HG03520 (cell line): Measurements from ENCODE around the gene ELOVL7.
"Not testable (repeated sequence)": the region's sequence is repeated elsewhere in the genome, so short reads cannot be mapped to it uniquely, and the experiment has no call there.

Source experiments
- ATAC-seq: cut with Tn5 transposase; IDR thresholded peaks from one replicate; pipeline ENCODE4 v1.9.1; 2021; ENCODE audit warnings: mild to moderate bottlenecking, moderate library complexity; ENCODE audit not compliant: unreplicated experiment

Gene ELOVL7

DNA sequence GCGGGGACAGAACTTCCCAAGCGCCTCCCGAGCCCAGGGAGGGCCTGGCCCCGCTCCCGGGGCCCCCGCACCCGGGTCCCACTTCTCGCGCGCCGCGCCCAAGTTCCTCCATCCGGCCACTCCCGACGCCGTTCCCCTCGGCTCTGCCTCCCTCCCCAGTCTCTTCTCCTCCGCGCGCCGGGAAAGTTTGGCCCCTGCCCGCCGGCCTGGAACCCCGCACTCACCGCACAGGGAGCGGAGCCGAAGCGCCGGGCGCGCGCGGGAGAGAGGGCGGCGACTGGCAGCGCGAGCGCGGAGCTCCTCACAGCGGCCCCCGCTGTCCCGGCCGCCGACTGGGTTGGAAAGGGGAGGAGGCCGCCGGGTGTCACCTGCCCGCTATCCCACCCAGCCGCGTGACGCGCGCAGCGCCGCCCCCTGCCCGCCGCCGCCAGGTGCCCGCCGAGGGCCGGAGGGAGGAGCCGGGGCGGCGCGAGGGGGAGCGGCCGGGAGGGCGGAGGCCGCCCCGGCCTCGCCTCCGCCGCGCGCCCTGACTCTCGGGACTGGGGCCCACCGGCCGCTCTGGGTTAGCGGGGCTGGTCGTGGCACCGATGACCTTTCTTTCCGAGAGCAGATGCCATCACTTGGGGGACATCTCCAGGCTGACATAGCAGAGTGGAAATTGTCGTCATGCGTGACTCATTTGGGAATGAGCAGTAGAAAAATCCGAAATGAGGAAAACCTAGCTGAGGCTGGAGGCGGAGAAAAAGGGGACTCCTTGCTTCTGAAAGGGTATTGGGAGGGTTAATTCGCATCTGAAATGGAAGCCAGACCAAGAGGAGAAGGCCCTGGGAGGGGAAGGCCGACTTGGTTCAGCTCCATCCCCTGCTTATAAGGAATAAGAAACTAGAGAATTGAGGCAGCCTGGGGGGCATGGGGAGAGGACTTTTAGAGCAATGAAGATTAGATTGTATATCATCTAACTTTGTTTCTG lies at the start of gene ELOVL7:
TSS of gene ELOVL7 (minus strand) at position 334 of the 970 bp plus-strand sequence. CDS start 56,872 bp downstream, outside the sequence.
- peak; percentile 86 for ATAC-seq

DNA sequence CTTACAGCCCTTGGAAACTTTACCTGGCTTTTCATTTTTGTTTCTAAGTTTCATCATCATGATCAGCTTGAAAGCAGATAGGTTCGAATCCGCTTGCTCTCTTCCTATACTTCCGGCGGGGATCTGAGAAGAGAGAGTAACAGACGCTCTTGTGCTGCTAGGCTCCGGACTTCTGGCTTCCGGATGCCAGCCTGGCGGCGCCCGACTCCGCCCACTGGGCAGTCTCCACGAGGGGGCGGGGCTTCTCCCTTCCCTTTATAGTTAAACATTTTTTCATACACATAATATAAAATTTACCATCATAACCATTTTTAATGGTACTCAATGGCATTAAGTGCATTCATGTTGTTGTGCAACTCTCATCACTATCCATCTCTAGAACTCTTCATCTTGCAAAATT lies 49.5 kb upstream of the ELOVL7 start:
- ATAC-seq: no peak

DNA sequence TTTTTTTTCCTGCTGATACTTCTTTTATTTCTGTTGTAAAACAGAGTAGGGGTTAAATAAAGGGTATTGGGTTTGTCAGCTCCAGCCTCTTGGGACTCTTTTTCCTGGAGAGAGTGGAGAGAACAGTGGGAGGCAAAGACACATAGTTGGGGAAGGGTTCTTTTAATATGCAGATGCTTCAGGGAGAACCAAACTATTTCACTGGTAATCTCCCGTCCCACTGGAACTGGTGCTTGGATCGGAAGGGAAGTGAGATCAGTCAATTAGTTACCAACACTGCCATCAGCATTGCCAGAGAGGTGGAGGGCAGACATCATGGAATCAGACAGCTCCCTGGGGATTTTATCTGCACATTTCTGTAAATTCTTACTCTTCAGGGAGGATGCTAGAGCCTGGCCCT lies 47.6 kb upstream of the ELOVL7 start:
- ATAC-seq: no peak

DNA sequence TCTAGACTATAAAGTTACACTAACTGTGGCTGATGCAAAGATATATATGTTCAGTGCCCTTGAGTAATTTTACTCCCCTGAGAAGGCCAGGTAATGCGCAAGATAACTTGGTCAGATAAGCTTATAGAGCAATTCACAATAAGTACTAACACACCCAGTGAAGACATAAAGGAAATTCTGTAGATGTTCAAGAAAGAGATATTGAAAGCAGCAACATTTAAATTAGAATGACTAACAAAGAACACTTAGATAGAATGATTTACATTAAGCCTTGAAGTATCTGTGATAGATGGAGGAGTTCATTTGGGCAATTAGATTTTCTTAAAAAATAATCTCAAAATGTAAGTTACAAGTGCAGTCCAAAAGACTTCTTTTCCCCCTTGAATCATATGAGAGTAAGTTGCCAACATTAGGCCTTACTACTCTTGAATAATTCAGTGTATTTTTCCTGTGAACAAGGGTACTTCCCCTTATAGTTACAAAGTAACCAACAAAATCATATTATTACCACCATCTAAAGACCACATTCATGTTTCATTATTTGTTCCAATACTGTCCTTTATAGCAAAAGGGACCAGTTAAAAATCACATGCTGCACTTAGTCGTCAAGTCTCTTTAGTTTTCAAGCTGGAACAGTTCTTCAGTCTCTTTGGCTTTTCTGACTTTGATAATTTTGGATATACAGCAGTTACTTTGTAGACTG lies 44.4 kb upstream of the ELOVL7 start:
- no peak for ATAC-seq

DNA sequence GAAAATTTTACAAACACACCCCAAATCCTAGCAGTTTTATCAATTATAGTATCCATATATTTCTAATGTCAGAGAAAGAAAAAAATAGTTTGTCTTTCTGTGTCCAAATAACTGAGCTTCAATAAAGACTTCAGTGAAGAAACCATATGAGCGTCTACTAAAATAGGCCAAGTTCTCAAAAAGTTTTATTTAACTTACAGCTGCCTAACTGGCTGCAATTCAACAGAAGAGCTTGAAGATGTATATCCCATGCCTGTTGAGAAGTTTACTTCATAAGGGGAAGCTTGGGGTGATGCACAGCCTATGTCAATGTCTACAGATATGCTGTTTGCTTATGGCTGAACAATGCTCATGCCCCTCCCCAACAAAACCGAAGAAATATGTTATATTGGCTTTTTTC lies 43.7 kb upstream of the ELOVL7 start:
- no peak for ATAC-seq

DNA sequence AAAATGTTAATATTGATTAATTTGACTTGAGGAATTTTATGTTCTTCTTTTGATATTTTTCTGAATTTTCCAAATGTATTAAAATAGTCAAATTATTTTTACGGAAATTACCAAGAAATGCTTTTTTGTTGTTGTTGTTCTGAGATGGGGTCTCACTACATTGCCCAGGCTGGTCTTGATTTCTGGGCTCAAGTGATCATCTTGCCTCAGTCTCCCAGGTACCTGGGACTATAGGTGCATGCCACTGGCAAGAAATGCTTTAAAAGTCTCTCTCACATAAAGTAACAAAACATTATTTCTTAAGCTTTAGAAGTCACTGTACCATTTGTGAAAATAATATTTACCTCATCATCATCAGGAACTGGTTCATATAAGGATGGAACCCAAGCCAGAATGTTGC lies 43.0 kb upstream of the ELOVL7 start:
- ATAC-seq: no peak

DNA sequence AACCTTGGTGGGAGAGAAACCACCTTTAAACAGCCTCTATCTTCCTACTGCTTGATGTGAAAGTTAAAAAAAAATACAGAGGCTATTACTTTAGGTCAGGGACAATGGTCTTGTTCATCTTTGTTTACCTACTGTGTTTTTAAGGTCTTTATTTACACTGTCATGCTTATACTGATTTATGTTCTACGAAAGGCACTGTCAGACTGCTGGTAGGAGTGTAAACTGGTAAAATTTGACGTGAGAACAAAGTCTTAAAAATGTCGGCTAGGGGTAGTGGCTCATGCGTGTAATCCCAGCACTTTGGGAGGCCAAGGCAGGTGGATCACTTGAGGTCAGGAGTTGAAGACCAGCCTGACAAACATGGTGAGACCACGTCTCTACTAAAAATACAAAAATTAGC lies 42.1 kb upstream of the ELOVL7 start:
- no peak for ATAC-seq

DNA sequence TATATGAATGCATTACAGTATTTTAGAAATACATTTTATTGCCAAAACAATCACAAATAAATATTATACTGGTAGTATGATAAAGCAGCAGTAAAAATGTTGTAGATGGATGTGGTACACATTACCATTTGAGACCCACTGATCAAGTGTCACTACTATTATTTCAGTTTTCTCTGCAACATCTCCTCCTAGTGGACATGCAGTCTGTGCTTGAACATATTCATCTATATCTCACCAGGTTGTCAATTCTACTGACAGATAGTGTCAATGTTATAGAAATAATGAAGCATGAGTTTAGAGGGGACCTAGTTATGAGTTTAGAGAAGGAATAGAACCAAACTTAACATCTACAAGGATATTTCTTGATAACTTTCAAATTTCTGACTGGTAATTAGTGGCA lies 39.2 kb upstream of the ELOVL7 start:
- ATAC-seq: no peak

DNA sequence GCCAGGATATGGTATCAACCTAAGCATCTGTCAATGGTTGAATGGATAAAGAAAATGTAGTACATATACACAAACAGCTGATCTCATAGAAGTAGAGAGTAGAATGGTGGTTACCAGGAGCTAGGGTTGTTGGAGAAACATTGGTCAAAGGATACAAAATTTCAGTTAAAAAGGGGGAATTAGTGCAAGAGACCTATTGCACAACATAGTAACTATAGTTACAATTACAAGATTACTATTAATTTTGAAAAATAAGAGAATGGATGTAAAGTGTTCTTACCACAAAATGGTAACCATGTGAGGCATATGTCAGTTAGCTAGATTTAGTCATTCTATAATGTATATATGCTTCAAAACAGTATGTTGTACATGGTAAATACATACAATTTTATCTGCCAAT lies 28.8 kb upstream of the ELOVL7 start:
- ATAC-seq: no peak

DNA sequence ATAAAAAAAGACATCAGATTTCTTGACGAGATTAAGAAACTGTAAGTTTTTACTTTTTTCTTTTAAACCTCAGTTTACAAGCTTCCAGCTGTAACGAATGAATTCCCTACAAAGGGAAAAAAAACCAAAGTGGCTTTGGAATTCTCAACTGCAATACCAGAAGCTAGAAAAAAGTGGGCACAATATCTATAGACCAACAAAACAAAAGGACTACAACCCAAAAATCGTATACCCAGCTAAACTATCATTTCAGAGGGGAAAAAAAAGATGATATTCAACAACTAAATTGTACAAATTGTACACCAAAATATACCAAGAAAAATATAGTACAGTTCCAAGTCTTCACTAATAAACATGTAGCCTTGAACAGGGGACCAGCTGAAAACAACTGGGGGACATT lies 26.8 kb upstream of the ELOVL7 start:
- ATAC-seq: no peak

DNA sequence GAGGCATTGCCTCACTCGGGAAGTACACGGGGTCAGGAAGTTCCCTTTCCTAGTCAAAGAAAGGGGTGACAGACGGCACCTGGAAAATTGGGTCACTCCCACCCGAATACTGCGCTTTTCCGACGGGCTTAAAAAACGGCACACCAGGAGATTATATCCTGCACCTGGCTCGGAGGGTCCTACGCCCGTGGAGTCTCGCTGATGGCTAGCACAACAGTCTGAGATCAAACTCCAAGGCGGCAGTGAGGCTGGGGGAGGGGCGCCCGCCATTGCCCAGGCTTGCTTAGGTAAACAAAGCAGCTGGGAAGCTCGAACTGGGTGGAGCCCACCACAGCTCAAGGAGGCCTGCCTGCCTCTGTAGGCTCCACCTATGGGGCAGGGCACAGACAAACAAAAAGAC lies 16.5 kb upstream of the ELOVL7 start:
- not testable (repeated sequence) for ATAC-seq

DNA sequence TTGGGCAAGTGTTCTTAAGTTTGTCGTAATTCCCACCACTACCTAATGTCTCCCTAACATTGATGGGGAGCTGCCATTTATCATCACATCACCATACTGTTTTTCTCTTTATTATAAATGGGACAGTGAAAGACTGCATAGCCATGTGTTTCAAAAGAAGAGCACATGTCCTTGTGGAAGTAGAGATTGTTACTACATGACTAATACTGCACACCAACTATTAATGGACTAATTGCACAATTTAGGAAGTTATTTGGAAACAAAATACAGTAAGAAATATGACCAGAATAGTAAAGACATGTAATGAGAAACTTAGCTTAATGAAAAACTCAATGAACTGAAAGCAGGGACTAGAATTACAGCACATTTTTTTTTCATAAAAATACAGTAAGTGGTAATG lies 12.0 kb upstream of the ELOVL7 start:
- no peak for ATAC-seq

DNA sequence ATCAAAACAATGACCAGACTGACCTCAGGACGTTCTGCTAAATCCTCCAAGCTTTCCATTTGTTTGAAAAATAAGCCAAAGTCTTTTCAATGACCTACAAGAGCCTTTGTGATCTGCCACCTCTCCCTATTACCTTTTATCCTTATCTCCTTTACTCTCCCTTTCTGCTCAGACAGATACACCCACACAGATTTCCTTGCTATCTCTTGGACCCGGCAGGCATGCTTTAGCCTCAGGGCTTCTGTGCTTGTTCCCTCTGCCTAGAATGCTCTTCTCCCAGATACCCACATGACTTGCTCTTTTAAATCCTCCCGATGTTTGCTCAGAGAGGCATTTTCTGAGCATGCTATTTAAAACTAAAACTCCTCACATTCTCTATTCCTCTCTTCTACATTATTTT lies 8.9 kb upstream of the ELOVL7 start:
- no peak for ATAC-seq

DNA sequence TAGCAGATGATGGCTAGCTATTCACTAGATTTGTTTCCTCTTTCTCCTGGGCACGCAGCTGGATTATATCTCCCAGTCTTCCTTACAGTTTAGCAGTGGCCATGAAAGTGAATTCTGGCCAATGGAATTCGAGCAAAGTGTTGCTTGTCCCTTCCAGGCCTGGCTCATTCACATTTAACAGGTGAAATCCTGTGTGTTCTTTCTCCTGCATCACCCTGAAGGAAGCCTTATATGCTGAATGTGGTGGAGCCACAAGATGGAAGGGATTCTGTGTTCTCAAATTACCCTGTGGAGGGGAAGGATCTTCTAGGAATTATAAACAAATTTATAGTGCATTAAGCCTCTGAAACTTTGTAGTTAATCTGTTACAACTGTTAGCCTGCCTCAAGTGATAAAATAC lies 8.2 kb upstream of the ELOVL7 start:
- ATAC-seq: no peak

DNA sequence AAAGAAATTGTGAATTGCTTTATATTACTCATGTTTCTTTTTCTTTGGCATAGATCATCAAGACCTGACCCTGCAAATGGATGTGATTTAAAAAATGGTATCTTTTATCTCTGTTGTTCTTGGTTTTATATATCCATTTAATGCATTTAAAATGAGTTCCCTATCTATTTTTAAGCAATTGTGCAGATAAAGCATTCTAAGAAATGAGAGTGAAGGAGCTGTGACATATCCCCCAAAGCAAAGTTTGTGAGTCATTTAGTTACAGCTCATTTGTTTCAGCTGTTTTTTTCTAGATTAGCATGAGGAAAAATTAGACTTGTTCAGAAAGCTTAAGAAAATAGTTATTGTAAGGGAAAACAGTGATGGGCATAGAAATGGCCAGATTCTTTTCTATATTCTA lies 7.6 kb upstream of the ELOVL7 start:
- no peak for ATAC-seq

DNA sequence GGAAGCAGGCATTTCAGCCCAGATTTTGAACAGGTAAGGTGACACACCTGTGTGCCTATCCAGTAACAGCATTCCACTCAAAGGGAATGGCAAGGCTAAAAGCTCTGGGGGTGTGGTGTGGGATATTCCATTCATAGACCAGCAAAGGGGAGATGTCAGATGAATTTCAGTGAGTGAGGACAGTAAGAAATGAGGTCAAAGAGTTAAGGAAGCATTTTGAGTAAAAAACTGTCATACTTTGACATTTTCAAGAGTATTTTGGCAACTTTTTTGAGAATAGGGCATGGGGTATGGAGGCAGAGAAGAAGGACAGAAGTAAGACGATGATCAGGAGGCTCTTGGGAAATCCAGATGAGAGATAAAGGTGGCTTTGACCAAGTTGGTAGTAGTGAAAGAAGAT lies 2.2 kb upstream of the ELOVL7 start:
- no peak for ATAC-seq

DNA sequence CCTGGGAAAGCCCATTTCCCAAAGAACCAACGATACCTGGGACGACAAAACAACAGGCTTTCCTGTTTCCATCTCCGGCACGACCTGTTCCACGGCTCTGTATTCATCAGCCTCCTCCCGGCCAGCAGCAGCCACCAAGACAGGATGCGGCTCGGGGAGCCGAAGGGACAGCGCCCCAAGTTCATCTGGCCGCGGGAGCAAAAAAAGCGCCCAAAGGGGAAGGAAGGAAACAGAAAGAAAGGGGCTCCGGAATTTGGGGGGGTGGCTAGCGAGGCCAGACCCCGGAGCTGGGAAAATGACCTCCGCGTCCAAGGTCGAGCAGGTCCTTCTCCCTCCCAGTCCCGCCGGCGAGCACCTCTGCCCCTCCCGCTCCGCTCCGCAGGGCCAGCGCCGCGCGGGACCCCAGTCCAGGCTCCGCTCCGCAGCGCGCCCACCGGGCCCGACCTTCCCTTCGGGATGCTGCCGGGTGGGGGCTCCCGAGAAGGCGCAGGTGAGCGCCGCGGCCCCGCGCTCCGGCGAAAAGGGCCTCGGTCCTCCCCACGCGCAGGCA lies 608 bp downstream of the ELOVL7 start:
- ATAC-seq: peak; percentile 8

DNA sequence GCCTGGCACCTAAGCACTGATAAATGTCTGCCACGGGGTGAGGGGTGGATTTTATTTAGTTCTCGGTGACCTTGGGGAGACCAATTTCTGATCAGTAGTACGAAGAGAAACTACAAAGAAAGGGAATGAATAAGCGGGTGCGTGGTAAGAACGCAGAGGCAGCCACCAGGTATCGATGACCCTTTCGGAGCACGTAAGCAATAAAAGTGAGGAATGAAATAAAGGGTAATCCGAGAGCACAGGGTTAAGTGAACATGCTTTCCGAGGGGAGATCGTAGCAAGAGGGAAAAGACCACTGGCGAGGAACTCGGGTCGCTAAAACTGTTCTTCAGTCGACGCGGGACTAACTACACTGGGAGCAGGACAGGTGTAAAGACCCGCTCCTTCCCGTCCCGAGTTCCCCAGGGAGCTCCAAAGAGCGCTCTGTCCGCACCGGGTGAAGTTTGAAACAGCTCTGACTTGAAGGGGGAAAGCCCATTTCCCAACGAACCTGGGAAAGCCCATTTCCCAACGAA lies 1.1 kb downstream of the ELOVL7 start:
- ATAC-seq: no peak

DNA sequence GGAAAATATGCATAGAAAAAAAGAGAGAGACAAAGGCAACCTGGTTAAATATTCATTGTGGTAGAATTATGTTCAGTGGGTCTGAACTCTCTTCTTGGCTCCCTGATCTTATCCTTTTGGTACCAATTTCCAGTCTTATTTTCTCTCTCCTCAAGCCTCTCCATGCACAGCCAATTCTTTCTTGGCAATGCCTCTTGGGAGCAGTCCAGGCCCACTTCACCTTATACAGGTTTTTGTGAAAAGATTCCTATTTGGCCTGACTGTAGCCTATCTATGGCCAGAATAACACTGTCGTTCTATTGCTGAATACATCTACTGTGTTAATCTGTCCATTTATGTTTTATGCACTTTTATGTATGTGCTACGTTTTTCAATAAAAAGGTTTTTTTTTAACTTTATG lies 2.7 kb downstream of the ELOVL7 start:
- no peak for ATAC-seq

DNA sequence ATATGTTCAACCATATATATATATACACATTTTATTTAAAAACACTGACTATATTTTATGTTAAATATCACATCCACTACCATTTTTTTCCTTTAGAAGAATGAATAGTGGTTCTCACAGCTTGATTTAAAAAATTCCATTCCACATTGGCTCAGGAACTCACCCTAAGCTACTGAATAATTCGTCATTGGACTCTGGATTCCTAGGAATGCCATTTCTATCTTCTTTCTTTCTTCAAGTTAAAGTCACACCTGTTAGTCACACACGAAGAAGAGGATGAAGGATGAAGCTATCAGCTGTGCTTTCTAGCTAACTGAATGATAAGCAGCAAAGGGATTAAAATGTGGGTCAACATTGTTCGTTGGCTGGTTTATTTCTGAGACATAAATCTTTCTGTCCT lies 7.9 kb downstream of the ELOVL7 start:
- no peak for ATAC-seq

DNA sequence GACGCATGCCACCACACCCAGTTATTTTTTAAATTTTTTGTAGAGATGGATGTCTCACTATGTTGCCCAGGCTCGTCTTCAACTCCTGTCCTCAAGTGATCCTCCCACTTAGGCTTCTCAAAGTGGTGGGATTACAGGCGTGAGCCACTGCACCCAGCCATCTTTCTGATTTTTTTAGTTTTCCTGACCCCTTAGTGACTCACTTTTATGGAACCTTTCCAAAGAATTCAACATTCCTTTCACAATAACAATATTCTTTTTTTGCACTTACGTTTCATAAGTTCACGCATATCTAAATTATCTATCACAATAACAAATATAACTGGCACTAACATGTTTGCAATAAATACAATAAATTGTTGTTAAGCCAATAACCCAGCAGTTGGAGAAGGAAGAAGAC lies 8.5 kb downstream of the ELOVL7 start:
- ATAC-seq: no peak

DNA sequence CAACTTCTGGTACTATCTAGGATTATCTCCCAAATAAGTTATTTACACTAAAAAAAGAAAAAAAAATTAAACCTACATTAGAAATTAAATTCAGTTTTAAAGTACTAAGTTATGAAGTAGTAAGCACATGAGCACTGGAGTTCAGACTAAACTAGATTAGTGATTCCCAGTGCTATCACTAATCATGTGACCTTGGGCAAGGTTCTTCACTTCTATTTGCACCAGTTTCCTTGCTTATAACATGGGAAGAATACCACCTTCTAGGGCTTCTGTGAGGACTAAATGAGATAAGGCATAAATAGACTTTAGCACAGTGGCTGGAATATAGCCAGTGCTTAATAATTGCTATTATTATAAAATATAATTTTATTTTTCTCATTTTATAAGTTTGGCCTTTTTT lies 10.5 kb downstream of the ELOVL7 start:
- ATAC-seq: no peak
